Karpas-422 (cell line): ENCODE data around the gene HOXB3. TPM values are rescaled to one million over a fixed set of nuclear protein-coding genes. Genes with fewer than 3 reads are reported as not detected.

ENCODE experiments used
- DNase-seq: peaks from one replicate; pipeline ENCODE4 v3.0.0-alpha.2; 2015
- H2AFZ ChIP-seq: fragments of 200-600 bp; sonication (generic); 2 replicates; pipeline ENCODE4 v1.6.1; 2014; ENCODE audit warnings: antibody characterized with exemption, low read length, mixed read lengths
- H3K27ac ChIP-seq: fragments of 200-600 bp; sonication (generic); 2 replicates; pipeline ENCODE4 v1.5.1; 2014; ENCODE audit warnings: mild to moderate bottlenecking, low read length, moderate library complexity
- H3K27me3 ChIP-seq: fragments of 200-600 bp; sonication (generic); 2 replicates; pipeline ENCODE4 v1.6.1; 2014; ENCODE audit warnings: low read length, mixed read lengths
- H3K36me3 ChIP-seq: fragments of 200-600 bp; sonication (generic); 2 replicates; pipeline ENCODE4 v1.6.1; 2014; ENCODE audit warnings: low read length, mixed read lengths; ENCODE audit not compliant: insufficient read depth
- H3K4me1 ChIP-seq: fragments of 200-600 bp; sonication (generic); 2 replicates; pipeline ENCODE4 v1.6.1; 2014; ENCODE audit warnings: mild to moderate bottlenecking, low read length, mixed read lengths
- H3K4me2 ChIP-seq: fragments of 200-600 bp; sonication (generic); 2 replicates; pipeline ENCODE4 v1.6.1; 2014; ENCODE audit warnings: low read length, low read depth, mild to moderate bottlenecking; ENCODE audit not compliant: poor library complexity, severe bottlenecking
- H3K4me3 ChIP-seq: fragments of 200-600 bp; sonication (generic); 2 replicates; pipeline ENCODE4 v1.5.1; 2014; ENCODE audit warnings: mild to moderate bottlenecking, antibody characterized with exemption, low read length, mixed read lengths
- H3K79me2 ChIP-seq: fragments of 200-600 bp; sonication (generic); 2 replicates; pipeline ENCODE4 v1.6.1; 2014; ENCODE audit warnings: mild to moderate bottlenecking, low read length, mixed read lengths
- H3K9ac ChIP-seq: fragments of 200-600 bp; sonication (generic); 2 replicates; pipeline ENCODE4 v1.6.0; 2014; ENCODE audit warnings: low read length
- H3K9me2 ChIP-seq: fragments of 200-600 bp; sonication (generic), shearing (Covaris generic); replicated peaks from 2 replicates; pipeline ENCODE4 v1.6.0; 2014; ENCODE audit warnings: mild to moderate bottlenecking, low read length, moderate library complexity; ENCODE audit not compliant: insufficient read depth
- H3K9me3 ChIP-seq: fragments of 300-700, 200-600 bp; sonication (generic); 2 replicates; pipeline ENCODE4 v1.6.1; 2014; ENCODE audit warnings: low read length, mixed read lengths
- H4K20me1 ChIP-seq: fragments of 200-600 bp; sonication (generic); 2 replicates; pipeline ENCODE4 v1.6.1; 2014; ENCODE audit warnings: mild to moderate bottlenecking, antibody characterized with exemption, low read length, low read depth; ENCODE audit not compliant: insufficient read depth
- total RNA-seq: library from RNA; depleted of rRNA; stranded (reverse); fragments of >200 nt; shearing (Covaris generic); gene quantifications from 2 replicates; pipeline ENCODE4 v1.2.3, GENCODE V29; 2014; ENCODE audit warnings: low replicate concordance

Gene HOXB3
- total RNA-seq, 1 experiment from 2014 or later: 0.97 TPM

- Histone ChIP-seq H3K4me1 (no peaks in the 10 kb centered on the region), H3K79me2 (no peaks in the 10 kb centered on the region)
Observed at GRCh38 chr17:48545539-48545938, 44.5 kb downstream of the HOXB3 start.

GRCh38 chr17:48545022-48545375, 45.0 kb downstream of the HOXB3 start, which contains the start of gene HOXB2:
Gene HOXB2 (minus strand): TSS chr17:48545109. CDS start chr17:48544911, 198 bp downstream.
- Histone ChIP-seq H2AFZ (no peak within 1 kb of the TSS), H3K4me1 (no peaks in the 10 kb centered on the region), H3K27ac (no peak within 1 kb of the TSS), H3K9me2 (no peaks in the 10 kb centered on the region), H3K79me2 (no peaks in the 10 kb centered on the region), H3K4me2 (no peak within 1 kb of the TSS), H4K20me1 (no peaks in the 10 kb centered on the region), H3K36me3 (no peaks in the 10 kb centered on the region), H3K9ac (no peak within 1 kb of the TSS), H3K9me3 (no peaks in the 10 kb centered on the region), H3K4me3 (no peak within 1 kb of the TSS), H3K27me3 (no peaks in the 10 kb centered on the region)
- no peak for DNase-seq

More at GRCh38 chr17:48545539-48545938, 44.5 kb downstream of the HOXB3 start:
- H4K20me1 ChIP-seq: no peaks in the 10 kb centered on the region
- no peak overlapping the region for H2AFZ ChIP-seq
- no peak overlapping the region for H3K9ac ChIP-seq
- no peak for DNase-seq
- no peaks in the 10 kb centered on the region for H3K9me2 ChIP-seq
- H3K27me3 ChIP-seq: no peaks in the 10 kb centered on the region
- no peak overlapping the region for H3K4me3 ChIP-seq
- no peak overlapping the region for H3K4me2 ChIP-seq
- no peaks in the 10 kb centered on the region for H3K36me3 ChIP-seq
- no peak overlapping the region for H3K27ac ChIP-seq
- H3K9me3 ChIP-seq: no peaks in the 10 kb centered on the region

GRCh38 chr17:48544349-48545021, 45.6 kb downstream of the HOXB3 start:
- H3K36me3 ChIP-seq: no peaks in the 10 kb centered on the region
- H3K4me1 ChIP-seq: no peaks in the 10 kb centered on the region
- no peaks in the 10 kb centered on the region for H3K27me3 ChIP-seq
- no peaks in the 10 kb centered on the region for H3K79me2 ChIP-seq
- H3K9ac ChIP-seq: no peak overlapping the region
- no peak for DNase-seq
- H4K20me1 ChIP-seq: no peaks in the 10 kb centered on the region
- no peaks in the 10 kb centered on the region for H3K9me2 ChIP-seq
- H3K4me2 ChIP-seq: no peak overlapping the region
- H2AFZ ChIP-seq: no peak overlapping the region
- H3K4me3 ChIP-seq: no peak overlapping the region
- no peaks in the 10 kb centered on the region for H3K9me3 ChIP-seq
- no peak overlapping the region for H3K27ac ChIP-seq

- Histone ChIP-seq H3K4me3 (no peak overlapping the region), H3K79me2 (no peaks in the 10 kb centered on the region), H2AFZ (no peak overlapping the region), H3K9ac (no peak overlapping the region), H3K9me3 (no peaks in the 10 kb centered on the region), H3K27ac (no peak overlapping the region), H3K4me2 (no peak overlapping the region), H3K36me3 (no peaks in the 10 kb centered on the region), H3K9me2 (no peaks in the 10 kb centered on the region), H3K27me3 (no peaks in the 10 kb centered on the region), H3K4me1 (no peaks in the 10 kb centered on the region), H4K20me1 (no peaks in the 10 kb centered on the region)
- no peak for DNase-seq
Observed at GRCh38 chr17:48543854-48544348, 46.1 kb downstream of the HOXB3 start.

GRCh38 chr17:48543107-48543853, 46.8 kb downstream of the HOXB3 start:
- Histone ChIP-seq H3K4me1 (no peaks in the 10 kb centered on the region), H3K9ac (no peak overlapping the region), H3K27ac (no peak overlapping the region), H3K36me3 (no peaks in the 10 kb centered on the region), H3K9me2 (no peaks in the 10 kb centered on the region), H3K9me3 (no peaks in the 10 kb centered on the region), H2AFZ (no peak overlapping the region), H3K27me3 (no peaks in the 10 kb centered on the region), H4K20me1 (no peaks in the 10 kb centered on the region), H3K79me2 (no peaks in the 10 kb centered on the region), H3K4me2 (no peak overlapping the region), H3K4me3 (no peak overlapping the region)
- no peak for DNase-seq

- DNase-seq: no peak
- no peak overlapping the region for H3K4me2 ChIP-seq
- no peak overlapping the region for H2AFZ ChIP-seq
- H3K4me1 ChIP-seq: no peaks in the 10 kb centered on the region
- H3K9me3 ChIP-seq: no peaks in the 10 kb centered on the region
- H3K79me2 ChIP-seq: no peaks in the 10 kb centered on the region
- H4K20me1 ChIP-seq: no peaks in the 10 kb centered on the region
- no peaks in the 10 kb centered on the region for H3K9me2 ChIP-seq
- no peak overlapping the region for H3K4me3 ChIP-seq
- no peaks in the 10 kb centered on the region for H3K27me3 ChIP-seq
- no peak overlapping the region for H3K27ac ChIP-seq
- H3K9ac ChIP-seq: no peak overlapping the region
- no peaks in the 10 kb centered on the region for H3K36me3 ChIP-seq
Observed at GRCh38 chr17:48542698-48543106, 47.3 kb downstream of the HOXB3 start.

- Histone ChIP-seq H2AFZ (no peak overlapping the region), H3K9ac (no peak overlapping the region), H3K9me2 (no peaks in the 10 kb centered on the region), H3K4me2 (no peak overlapping the region), H3K4me1 (no peaks in the 10 kb centered on the region), H3K27ac (no peak overlapping the region), H3K4me3 (no peak overlapping the region), H3K27me3 (no peaks in the 10 kb centered on the region), H4K20me1 (no peaks in the 10 kb centered on the region), H3K9me3 (no peaks in the 10 kb centered on the region), H3K79me2 (no peaks in the 10 kb centered on the region), H3K36me3 (no peaks in the 10 kb centered on the region)
- DNase-seq: no peak
Observed at GRCh38 chr17:48542114-48542656, 47.9 kb downstream of the HOXB3 start.

GRCh38 chr17:48541577-48542113, 48.4 kb downstream of the HOXB3 start:
- Histone ChIP-seq H3K4me2 (no peak overlapping the region), H3K4me3 (no peak overlapping the region), H2AFZ (no peak overlapping the region), H3K9me3 (no peaks in the 10 kb centered on the region), H3K9ac (no peak overlapping the region), H3K79me2 (no peaks in the 10 kb centered on the region), H3K36me3 (no peaks in the 10 kb centered on the region), H3K27ac (no peak overlapping the region), H3K27me3 (no peaks in the 10 kb centered on the region), H3K4me1 (no peaks in the 10 kb centered on the region), H4K20me1 (no peaks in the 10 kb centered on the region), H3K9me2 (no peaks in the 10 kb centered on the region)
- DNase-seq: no peak
